Calu3 (cell line): ENCODE results near the gene CEP126. TPM values are rescaled to one million over a fixed set of nuclear protein-coding genes. Genes with fewer than 3 reads are reported as not detected.
"Not testable (repeated sequence)": the region's sequence is repeated elsewhere in the genome, so short reads cannot be mapped to it uniquely, and the experiment has no call there.

Source experiments
- BruUV-seq: library from RNA; stranded (reverse); fragments of 400-500 nt; replicated peaks from 2 replicates; lab custom pipeline; 2021; lab: Mats Ljungman, UMichigan
- CTCF ChIA-PET: fragments of 300-600 bp; sonication (Branson Sonifier 250); formaldehyde crosslinking; loops from one replicate; lab custom pipeline; 2022; ENCODE audit warnings: antibody characterized with exemption; lab: Charles Lee
- DNase-seq: peaks from one replicate; pipeline ENCODE4 v3.0.0; 2022
- H3K27ac Mint-ChIP-seq: one replicate; pipeline ENCODE4 v1.8.0; 2022; ENCODE audit warnings: mixed read lengths; ENCODE audit not compliant: unreplicated experiment
- H3K27me3 Mint-ChIP-seq: one replicate; pipeline ENCODE4 v1.8.0; 2022; ENCODE audit warnings: mixed read lengths; ENCODE audit not compliant: unreplicated experiment
- H3K36me3 Mint-ChIP-seq: one replicate; pipeline ENCODE4 v1.8.0; 2022; ENCODE audit warnings: mild to moderate bottlenecking, moderate library complexity, mixed read lengths; ENCODE audit not compliant: insufficient read depth, unreplicated experiment
- H3K4me1 Mint-ChIP-seq: one replicate; pipeline ENCODE4 v1.8.0; 2022; ENCODE audit warnings: mild to moderate bottlenecking, low read depth, mixed read lengths; ENCODE audit not compliant: unreplicated experiment
- H3K4me3 Mint-ChIP-seq: one replicate; pipeline ENCODE4 v1.8.0; 2022; ENCODE audit warnings: mild to moderate bottlenecking, low read depth, moderate library complexity, mixed read lengths; ENCODE audit not compliant: unreplicated experiment
- H3K9me3 Mint-ChIP-seq: one replicate; pipeline ENCODE4 v1.8.0; 2022; ENCODE audit warnings: low read depth, mixed read lengths; ENCODE audit not compliant: unreplicated experiment
- intact Hi-C: fragments of 100-400 bp; cut with micrococcal nuclease; formaldehyde crosslinking; loops from one replicate; pipeline ENCODE4 v1.10.0; 2022; ENCODE audit not compliant: unreplicated experiment
- total RNA-seq: library from RNA; stranded (reverse); gene quantifications from 2 replicates; pipeline ENCODE4 v1.2.3, GENCODE V29; 2022
- TF ChIP-seq, protein P1 (sequence below): fragments of 200-600 bp; IDR thresholded peaks from one replicate; pipeline ENCODE4 v1.8.0; 2022; ENCODE audit warnings: antibody characterized with exemption; ENCODE audit not compliant: unreplicated experiment

CEP126 gene
- total RNA-seq, 1 experiment from 2014 or later: 3.1 TPM

DNA sequence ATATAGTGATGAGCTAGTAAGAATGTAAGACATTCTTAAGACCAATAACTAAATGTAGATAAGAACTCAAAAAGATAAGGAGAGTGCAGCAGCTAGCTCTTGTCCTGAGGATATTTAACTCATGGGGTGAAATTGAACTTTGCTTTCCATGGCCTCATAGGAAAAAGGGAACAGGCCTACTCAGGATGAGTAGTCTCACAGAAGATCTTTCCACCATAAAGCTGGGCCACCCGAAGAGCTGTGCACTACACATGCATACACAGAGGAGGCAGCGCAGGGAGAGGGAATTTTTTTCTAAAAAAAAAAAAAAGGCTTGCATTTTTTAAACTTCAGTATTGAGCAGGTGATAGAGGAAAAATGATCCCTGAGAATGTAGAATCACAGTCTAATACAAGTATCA lies 72.6 kb downstream of the CEP126 start:
- no peaks in the 10 kb centered on the region for H3K27me3 Mint-ChIP-seq
- no peak overlapping the region for H3K27ac Mint-ChIP-seq
- intact Hi-C loops: no loop called here
- TF ChIP-seq, protein P1, sequence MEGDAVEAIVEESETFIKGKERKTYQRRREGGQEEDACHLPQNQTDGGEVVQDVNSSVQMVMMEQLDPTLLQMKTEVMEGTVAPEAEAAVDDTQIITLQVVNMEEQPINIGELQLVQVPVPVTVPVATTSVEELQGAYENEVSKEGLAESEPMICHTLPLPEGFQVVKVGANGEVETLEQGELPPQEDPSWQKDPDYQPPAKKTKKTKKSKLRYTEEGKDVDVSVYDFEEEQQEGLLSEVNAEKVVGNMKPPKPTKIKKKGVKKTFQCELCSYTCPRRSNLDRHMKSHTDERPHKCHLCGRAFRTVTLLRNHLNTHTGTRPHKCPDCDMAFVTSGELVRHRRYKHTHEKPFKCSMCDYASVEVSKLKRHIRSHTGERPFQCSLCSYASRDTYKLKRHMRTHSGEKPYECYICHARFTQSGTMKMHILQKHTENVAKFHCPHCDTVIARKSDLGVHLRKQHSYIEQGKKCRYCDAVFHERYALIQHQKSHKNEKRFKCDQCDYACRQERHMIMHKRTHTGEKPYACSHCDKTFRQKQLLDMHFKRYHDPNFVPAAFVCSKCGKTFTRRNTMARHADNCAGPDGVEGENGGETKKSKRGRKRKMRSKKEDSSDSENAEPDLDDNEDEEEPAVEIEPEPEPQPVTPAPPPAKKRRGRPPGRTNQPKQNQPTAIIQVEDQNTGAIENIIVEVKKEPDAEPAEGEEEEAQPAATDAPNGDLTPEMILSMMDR: no peak
- H3K4me1 Mint-ChIP-seq: no peaks in the 10 kb centered on the region
- no peak for DNase-seq
- H3K4me3 Mint-ChIP-seq: no peak overlapping the region
- no TSS peak for BruUV-seq
- no peaks in the 10 kb centered on the region for H3K36me3 Mint-ChIP-seq
- CTCF ChIA-PET: no interaction called here
- no peaks in the 10 kb centered on the region for H3K9me3 Mint-ChIP-seq

GRCh38 chr11:101993172-101993571 lies 78.4 kb downstream of the CEP126 start:
- no peak for DNase-seq
- intact Hi-C loops: no loop called here
- CTCF ChIA-PET: no interaction called here
- no TSS peak for BruUV-seq
- H3K4me1 Mint-ChIP-seq: no peaks in the 10 kb centered on the region
- TF ChIP-seq, protein P1: no peak
- H3K9me3 Mint-ChIP-seq: no peaks in the 10 kb centered on the region
- H3K4me3 Mint-ChIP-seq: no peak overlapping the region
- H3K27me3 Mint-ChIP-seq: no peaks in the 10 kb centered on the region
- no peak overlapping the region for H3K27ac Mint-ChIP-seq
- no peaks in the 10 kb centered on the region for H3K36me3 Mint-ChIP-seq

DNA sequence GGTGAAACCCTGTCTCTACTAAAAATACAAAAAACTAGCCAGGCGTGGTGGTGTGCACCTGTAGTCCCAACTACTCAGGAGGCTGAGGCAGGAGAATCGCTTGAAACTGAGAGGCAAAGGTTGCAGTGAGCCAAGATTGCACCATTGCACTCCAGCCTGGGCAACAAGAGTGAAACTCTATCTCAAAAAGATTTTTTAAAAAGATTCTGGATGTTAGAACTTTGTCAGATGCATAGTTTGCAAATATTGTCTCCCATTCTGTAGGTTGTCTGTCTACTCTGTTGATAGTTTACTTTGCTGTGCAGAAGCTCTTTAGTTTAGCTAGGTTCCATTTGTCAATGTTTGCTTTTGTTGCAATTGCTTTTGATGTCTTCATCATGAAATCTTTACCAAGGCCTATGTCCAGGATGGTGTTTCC lies 79.3 kb downstream of the CEP126 start:
- H3K36me3 Mint-ChIP-seq, H3K4me3 Mint-ChIP-seq, H3K4me1 Mint-ChIP-seq, DNase-seq, BruUV-seq, H3K9me3 Mint-ChIP-seq, H3K27me3 Mint-ChIP-seq, H3K27ac Mint-ChIP-seq, CTCF ChIA-PET, intact Hi-C loops: not testable (repeated sequence)

DNA sequence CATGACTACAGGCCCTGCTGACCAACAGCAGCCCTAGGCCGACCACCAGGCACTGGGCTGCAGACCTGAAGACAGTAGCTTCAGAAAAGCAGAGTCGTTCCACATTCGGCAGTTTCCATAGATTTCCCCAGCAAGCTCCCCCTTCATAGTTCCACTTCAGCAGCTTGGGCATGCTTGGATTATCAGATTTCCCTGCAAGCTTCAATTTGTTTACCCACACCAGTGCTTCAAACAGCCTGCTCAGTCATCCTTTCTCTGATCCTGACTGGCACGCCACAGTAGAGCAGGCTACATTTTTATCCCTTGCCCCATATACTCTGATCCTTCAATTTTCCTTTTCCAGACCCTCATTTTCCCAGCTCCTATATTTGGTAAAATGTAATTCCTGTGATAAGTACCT lies 81.3 kb downstream of the CEP126 start:
- TF ChIP-seq, protein P1: no peak
- Mint-ChIP-seq H3K4me1 (no peaks in the 10 kb centered on the region), H3K27ac (no peak overlapping the region), H3K27me3 (no peaks in the 10 kb centered on the region), H3K36me3 (no peaks in the 10 kb centered on the region), H3K4me3 (no peak overlapping the region), H3K9me3 (no peaks in the 10 kb centered on the region)
- CTCF ChIA-PET: no interaction called here
- intact Hi-C loops: no loop called here
- DNase-seq: no peak
- BruUV-seq: no TSS peak

- CTCF ChIA-PET: no interaction called here
- intact Hi-C loops: no loop called here
- Mint-ChIP-seq H3K9me3 (no peaks in the 10 kb centered on the region), H3K4me1 (no peaks in the 10 kb centered on the region), H3K36me3 (no peaks in the 10 kb centered on the region), H3K27me3 (no peaks in the 10 kb centered on the region), H3K27ac (no peak overlapping the region), H3K4me3 (no peak overlapping the region)
- BruUV-seq: no TSS peak
- no peak for DNase-seq
- TF ChIP-seq, protein P1: no peak
Observed at GRCh38 chr11:102001657-102002338, 87.0 kb downstream of the CEP126 start.
